SK-N-SH (cell line): Measurements from ENCODE around the gene KCND3.

Experiments
- CTCF ChIP-seq: fragments of 200-600 bp; sonication (generic); IDR thresholded peaks from 2 replicates; pipeline ENCODE4 v1.6.1; 2017; ENCODE audit warnings: antibody characterized with exemption, mild to moderate bottlenecking, moderate library complexity
- ELF1 ChIP-seq: IDR thresholded peaks from 2 replicates; pipeline ENCODE4 v1.4.0; 2012

GRCh38 chr1:111843177-111843576 is 146.3 kb downstream of the KCND3 start:
- TF ChIP-seq CTCF (no peak), ELF1 (no peak)
